Astrocyte (in vitro differentiated cells and primary cell): ENCODE results near the gene SHANK1. TPM values are rescaled to one million over a fixed set of nuclear protein-coding genes. Genes with fewer than 3 reads are reported as not detected.

Source experiments
- DNase-seq: peaks from one replicate; pipeline ENCODE4 v3.0.0-alpha.2; 2010; ENCODE audit warnings: low read depth
- FAIRE-seq: peaks from 2 replicates; lab custom pipeline; 2011; peaks lifted over from hg19 to GRCh38; lab: Jason Lieb, UNC
- H2AFZ ChIP-seq: 2 replicates; pipeline ENCODE4 v1.6.0; 2012; ENCODE audit warnings: low read depth, low read length, inconsistent platforms
- H3K27ac ChIP-seq: 2 replicates; pipeline ENCODE4 v1.5.1; 2011; ENCODE audit warnings: low read depth, low read length, inconsistent platforms
- H3K27me3 ChIP-seq: 2 replicates; pipeline ENCODE4 v1.6.0; 2011; ENCODE audit warnings: low read length, inconsistent platforms; ENCODE audit not compliant: insufficient read depth
- H3K36me3 ChIP-seq: 2 replicates; pipeline ENCODE4 v1.5.1; 2011; ENCODE audit warnings: low read length, inconsistent platforms; ENCODE audit not compliant: insufficient read depth
- H3K4me1 ChIP-seq: 2 replicates; pipeline ENCODE4 v1.5.1; 2011; ENCODE audit warnings: low read length, inconsistent platforms; ENCODE audit not compliant: insufficient read depth
- H3K4me2 ChIP-seq: 2 replicates; pipeline ENCODE4 v1.6.0; 2012; ENCODE audit warnings: low read length, inconsistent platforms
- H3K4me3 ChIP-seq: 2 replicates; pipeline ENCODE4 v1.5.1; 2011; ENCODE audit warnings: low read depth, mild to moderate bottlenecking, low read length, inconsistent platforms; ENCODE audit not compliant: insufficient read depth
- H3K79me2 ChIP-seq: 2 replicates; pipeline ENCODE4 v1.6.0; 2012; ENCODE audit warnings: mild to moderate bottlenecking, low read length, inconsistent platforms; ENCODE audit not compliant: insufficient read depth
- H3K9ac ChIP-seq: 2 replicates; pipeline ENCODE4 v1.6.0; 2012; ENCODE audit warnings: mild to moderate bottlenecking, low read length, inconsistent platforms
- H3K9me3 ChIP-seq: 2 replicates; pipeline ENCODE4 v1.5.1; 2012; ENCODE audit warnings: low read depth, mild to moderate bottlenecking, low read length, inconsistent platforms; ENCODE audit not compliant: insufficient read depth
- H4K20me1 ChIP-seq: 2 replicates; pipeline ENCODE4 v1.6.0; 2012; ENCODE audit warnings: low read length, inconsistent platforms; ENCODE audit not compliant: insufficient read depth
- H3K27ac Mint-ChIP-seq: one replicate; pipeline ENCODE4 v1.8.0; 2021; ENCODE audit warnings: mild to moderate bottlenecking, mixed read lengths; ENCODE audit not compliant: unreplicated experiment
- H3K27me3 Mint-ChIP-seq: one replicate; pipeline ENCODE4 v1.8.0; 2021; ENCODE audit warnings: low read depth, mixed read lengths; ENCODE audit not compliant: unreplicated experiment
- H3K36me3 Mint-ChIP-seq: one replicate; pipeline ENCODE4 v1.8.0; 2021; ENCODE audit warnings: low read depth, mixed read lengths; ENCODE audit not compliant: unreplicated experiment
- H3K4me1 Mint-ChIP-seq: one replicate; pipeline ENCODE4 v1.8.0; 2021; ENCODE audit warnings: low read depth, mixed read lengths; ENCODE audit not compliant: unreplicated experiment
- H3K4me3 Mint-ChIP-seq: one replicate; pipeline ENCODE4 v1.8.0; 2021; ENCODE audit warnings: mild to moderate bottlenecking, moderate library complexity, mixed read lengths; ENCODE audit not compliant: unreplicated experiment
- H3K9me3 Mint-ChIP-seq: one replicate; pipeline ENCODE4 v1.8.0; 2021; ENCODE audit warnings: mild to moderate bottlenecking, mixed read lengths; ENCODE audit not compliant: unreplicated experiment
- CTCF ChIP-seq: IDR thresholded peaks from 2 replicates; pipeline ENCODE4 v1.5.1; 2011; ENCODE audit warnings: low read depth, mild to moderate bottlenecking, inconsistent platforms, low read length, moderate library complexity; ENCODE audit not compliant: insufficient read depth
- EZH2 ChIP-seq: IDR thresholded peaks from 2 replicates; pipeline ENCODE4 v1.6.1; 2012; ENCODE audit warnings: mild to moderate bottlenecking, low read length, inconsistent platforms; ENCODE audit not compliant: insufficient read depth
- total RNA-seq: library from RNA; stranded (reverse); gene quantifications from 2 replicates; pipeline ENCODE4 v1.2.1, GENCODE V29; 2021

The SHANK1 gene
- total RNA-seq, 1 donor from 2014 or later = not detected

GRCh38 chr19:50639121-50640112 is 80.2 kb downstream of the SHANK1 start, which contains the start of gene SYT3:
SYT3 (minus strand) TSS chr19:50639881; CDS start chr19:50637411, 2,470 bp downstream.
- H2AFZ ChIP-seq = no peak within 1 kb of the TSS
- no peak within 1 kb of the TSS for H3K9ac ChIP-seq
- no peaks in the 10 kb centered on the region for H3K36me3 ChIP-seq
- H3K4me3 Mint-ChIP-seq = no peak within 1 kb of the TSS
- no peak within 1 kb of the TSS for H3K27ac ChIP-seq
- no peak within 1 kb of the TSS for H3K27ac Mint-ChIP-seq
- H3K79me2 ChIP-seq = no peaks in the 10 kb centered on the region
- no peak for FAIRE-seq
- H3K4me3 ChIP-seq = peak within 1 kb of the TSS; percentile 42
- H3K4me1 Mint-ChIP-seq = no peaks in the 10 kb centered on the region
- peak within 1 kb of the TSS; percentile 72 for H3K4me2 ChIP-seq
- no peaks in the 10 kb centered on the region for H3K9me3 ChIP-seq
- no peak for DNase-seq
- peaks cover 7% of the 10 kb centered on the region for H3K27me3 ChIP-seq
- H3K36me3 Mint-ChIP-seq = no peaks in the 10 kb centered on the region
- no peaks in the 10 kb centered on the region for H4K20me1 ChIP-seq
- no peaks in the 10 kb centered on the region for H3K4me1 ChIP-seq
- TF ChIP-seq EZH2 (peak; percentile 66), CTCF (no peak)
- peaks cover 35% of the 10 kb centered on the region for H3K9me3 Mint-ChIP-seq
- H3K27me3 Mint-ChIP-seq = no peaks in the 10 kb centered on the region

DNA sequence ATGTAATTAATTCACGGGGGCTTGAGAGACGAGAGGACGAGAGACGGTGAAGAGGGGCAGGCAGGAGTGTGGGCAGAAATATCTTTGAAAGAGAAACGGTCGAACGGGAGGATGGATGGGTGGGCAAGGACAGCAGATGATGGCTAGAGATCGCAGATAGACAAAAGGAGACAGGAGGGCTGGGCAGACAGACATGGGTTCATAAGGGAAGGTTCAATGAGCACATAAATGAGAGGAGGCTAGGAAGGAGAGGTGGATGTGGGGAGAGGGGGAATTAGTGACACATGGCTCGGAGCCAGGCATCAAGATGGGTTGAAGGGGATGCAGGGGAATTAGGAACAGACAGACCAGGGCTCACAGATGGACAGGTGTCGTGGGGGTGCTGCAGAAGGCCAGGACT is 81.0 kb downstream of the SHANK1 start:
- no peaks in the 10 kb centered on the region for H3K9me3 ChIP-seq
- no peaks in the 10 kb centered on the region for H4K20me1 ChIP-seq
- H3K27ac Mint-ChIP-seq = no peak overlapping the region
- H3K36me3 Mint-ChIP-seq = no peaks in the 10 kb centered on the region
- no peaks in the 10 kb centered on the region for H3K36me3 ChIP-seq
- no peak overlapping the region for H3K4me3 ChIP-seq
- no peaks in the 10 kb centered on the region for H3K79me2 ChIP-seq
- H3K27me3 Mint-ChIP-seq = no peaks in the 10 kb centered on the region
- H3K27me3 ChIP-seq = peaks cover 7% of the 10 kb centered on the region
- H3K4me3 Mint-ChIP-seq = no peak overlapping the region
- TF ChIP-seq CTCF = no peak
- no peak for TF ChIP-seq EZH2
- H3K4me1 ChIP-seq = no peaks in the 10 kb centered on the region
- H3K9ac ChIP-seq = no peak overlapping the region
- no peak overlapping the region for H3K4me2 ChIP-seq
- H2AFZ ChIP-seq = no peak overlapping the region
- no peaks in the 10 kb centered on the region for H3K4me1 Mint-ChIP-seq
- H3K9me3 Mint-ChIP-seq = peaks cover 37% of the 10 kb centered on the region
- DNase-seq (no peak), FAIRE-seq (no peak)
- no peak overlapping the region for H3K27ac ChIP-seq
